K562 (cell line): Measurements from ENCODE around the gene PRPSAP1. TPM values are rescaled to one million over a fixed set of nuclear protein-coding genes. Genes with fewer than 3 reads are reported as not detected.

Source experiments
- ASH1L ChIP-seq: fragments of 450-650 bp; IDR thresholded peaks from 2 replicates; pipeline ENCODE4 v1.6.1; 2018; ENCODE audit warnings: borderline replicate concordance, mild to moderate bottlenecking, low read depth; ENCODE audit not compliant: partially characterized antibody
- CHAMP1 ChIP-seq: fragments of 450-650 bp; IDR thresholded peaks from 2 replicates; pipeline ENCODE4 v1.6.1; 2016; ENCODE audit warnings: mild to moderate bottlenecking
- E2F6 ChIP-seq, 2 experiments: IDR thresholded peaks; 2 replicates each; pipeline ENCODE4 v1.6.1; 2011; ENCODE audit warnings: borderline replicate concordance in 1 of 2, control low read depth in 1 of 2, low read depth in 1 of 2, low read length in 1 of 2, mild to moderate bottlenecking in 1 of 2, mixed read lengths in 1 of 2, moderate library complexity in 1 of 2; ENCODE audit not compliant: insufficient read depth in 1 of 2, insufficient read length in 1 of 2, poor library complexity in 1 of 2, severe bottlenecking in 1 of 2; ENCODE audit errors: extremely low read depth in 1 of 2
- MYC ChIP-seq, 2 experiments: fragments of 250-450 bp in 1 of 2; sonication (Bioruptor Pico) in 1 of 2; IDR thresholded peaks; 2 replicates each; pipeline versions ENCODE4 v1.5.1 to v1.6.1; 2012 to 2021; ENCODE audit warnings: low read depth in 2 of 2, borderline replicate concordance in 1 of 2, improper control_type of control experiment in 1 of 2, low read length in 1 of 2, mild to moderate bottlenecking in 1 of 2, moderate library complexity in 1 of 2
- POLR2B ChIP-seq: fragments of 450-650 bp; IDR thresholded peaks from 2 replicates; pipeline ENCODE4 v1.6.1; 2018; ENCODE audit warnings: low read depth; ENCODE audit not compliant: partially characterized antibody
- RBM22 ChIP-seq: fragments of 200-400 bp; formaldehyde crosslinking; IDR thresholded peaks from 2 replicates; pipeline ENCODE4 v1.6.1; 2018; ENCODE audit warnings: low read length, low read depth; ENCODE audit not compliant: poor library complexity, severe bottlenecking
- ZBTB12 ChIP-seq: fragments of 250-450 bp; sonication (Bioruptor Pico); IDR thresholded peaks from 2 replicates; pipeline ENCODE4 v1.4.0; 2020
- ZNF212 ChIP-seq: fragments of 450-650 bp; formaldehyde crosslinking; IDR thresholded peaks from 2 replicates; pipeline ENCODE4 v1.4.0; 2020; ENCODE audit warnings: mild to moderate bottlenecking
- polyA plus RNA-seq, 8 experiments: library from polyadenylated mRNA; depleted of rRNA in 4 of 8; stranded (reverse) in 5 of 8; unstranded in 3 of 8; fragments of >200 nt; fragmentation: Nextera tagmentation in 2 of 8; fragmentation: Illumina TruSeq in 1 of 8; extraction: Ambion mirVana in 2 of 8; extraction: Trizol in 1 of 8; gene quantifications; 2 replicates each; pipeline versions ENCODE4 v1.2.1 to v1.2.3, GENCODE V29; 2011 to 2014; ENCODE audit warnings: inconsistent platforms in 1 of 8, missing spikeins in 1 of 8
- total RNA-seq, 7 experiments: library from RNA; depleted of rRNA in 6 of 7; stranded (reverse); fragments of >200 nt in 6 of 7; fragmentation: Illumina TruSeq in 2 of 7; extraction: Trizol in 2 of 7; gene quantifications; 2 replicates each; pipeline versions ENCODE4 v1.2.1 to v1.2.3, GENCODE V29; 2011 to 2021; ENCODE audit warnings: low replicate concordance in 1 of 7

The PRPSAP1 gene
- total and polyA plus RNA-seq, 9 of the 15 experiments (the other 6 are each of a cell fraction or from before 2014, with no cell fraction given), result 21.9 to 77.1 (median 40.8) TPM

GRCh38 chr17:76270127-76270592 is 83.6 kb downstream of the PRPSAP1 start (continued):
- TF ChIP-seq MYC (IDR thresholded peaks at IDR 0.05; ENCODE audit: low read depth, low read length) (peak; percentile 23; the same call in 1 of the 2 replicates), MYC (CRISPR knock-in tag; IDR thresholded peaks at IDR 0.05; ENCODE audit: borderline replicate concordance, low read depth) (no peak), CHAMP1 (no peak), ZBTB12 (CRISPR knock-in tag) (no peak), ZNF212 (CRISPR knock-in tag) (no peak), E2F6 (IDR thresholded peaks at IDR 0.05; ENCODE audit: borderline replicate concordance in 1 of 2, extremely low read depth in 1 of 2, insufficient read depth in 1 of 2, insufficient read length in 1 of 2, low read depth in 1 of 2, low read length in 1 of 2, poor library complexity in 1 of 2, severe bottlenecking in 1 of 2) (peak in 1 of 2 experiments; percentile 45), POLR2B (no peak), ASH1L (no peak), RBM22 (peak; percentile 79)
